Suprapubic skin (tissue), 4 donors: ENCODE results near the gene PTH2R. TPM values are rescaled to one million over a fixed set of nuclear protein-coding genes. Genes with fewer than 3 reads are reported as not detected.
"Not testable (repeated sequence)": the region's sequence is repeated elsewhere in the genome, so short reads cannot be mapped to it uniquely, and the experiment has no call there.

Experiments used
- DNase-seq, 2 donors: peaks; one replicate each; pipeline ENCODE4 v3.0.0-alpha.2; 2019; ENCODE audit warnings: low spot score in 2 of 2
- H3K27ac ChIP-seq: fragments of 200-600 bp; sonication (generic); one replicate; pipeline ENCODE4 v1.5.1; 2019
- H3K27me3 ChIP-seq: fragments of 200-600 bp; sonication (generic); one replicate; pipeline ENCODE4 v1.5.1; 2019
- H3K36me3 ChIP-seq: fragments of 200-600 bp; sonication (generic); one replicate; pipeline ENCODE4 v1.5.1; 2019
- H3K4me1 ChIP-seq: fragments of 200-600 bp; sonication (generic); one replicate; pipeline ENCODE4 v1.5.1; 2019
- H3K4me3 ChIP-seq: fragments of 200-600 bp; sonication (generic); one replicate; pipeline ENCODE4 v1.5.1; 2019; ENCODE audit warnings: mild to moderate bottlenecking
- H3K9me3 ChIP-seq: fragments of 200-600 bp; sonication (generic); one replicate; pipeline ENCODE4 v1.5.1; 2019
- CTCF ChIP-seq, 2 donors: fragments of 200-600 bp in 1 of 2; fragments of 450-650 bp in 1 of 2; sonication (generic) in 1 of 2; IDR thresholded peaks; one replicate each; pipeline ENCODE4 v1.5.1; 2016 to 2019; ENCODE audit warnings: antibody characterized with exemption in 2 of 2, mild to moderate bottlenecking in 1 of 2, moderate library complexity in 1 of 2
- EP300 ChIP-seq: sonication (generic); formaldehyde crosslinking; IDR thresholded peaks from one replicate; pipeline ENCODE4 v1.6.1; 2017; ENCODE audit warnings: antibody characterized with exemption
- POLR2A ChIP-seq, 2 donors: fragments of 450-650 bp; IDR thresholded peaks; one replicate each; pipeline ENCODE4 v1.6.1; 2017; ENCODE audit warnings: antibody characterized with exemption in 2 of 2, mild to moderate bottlenecking in 2 of 2, moderate library complexity in 2 of 2
- POLR2AphosphoS5 ChIP-seq, 3 donors: sonication (generic); formaldehyde crosslinking; IDR thresholded peaks; one replicate each; pipeline ENCODE4 v1.6.1; 2017; ENCODE audit warnings: antibody characterized with exemption in 3 of 3
- WGBS: methylation state at CpG from one replicate; pipeline ENCODE4 v1.1.5; 2018; 5-methylcytosine and 5-hydroxymethylcytosine counted together
- total RNA-seq, 4 donors: library from RNA; depleted of rRNA; stranded (reverse); fragments of >200 nt; gene quantifications; one replicate each; pipeline ENCODE4 v1.1.0, GENCODE V29; 2016

The PTH2R gene
- total RNA-seq, 4 donors from 2014 or later: 0.56 TPM; not detected in 3

DNA sequence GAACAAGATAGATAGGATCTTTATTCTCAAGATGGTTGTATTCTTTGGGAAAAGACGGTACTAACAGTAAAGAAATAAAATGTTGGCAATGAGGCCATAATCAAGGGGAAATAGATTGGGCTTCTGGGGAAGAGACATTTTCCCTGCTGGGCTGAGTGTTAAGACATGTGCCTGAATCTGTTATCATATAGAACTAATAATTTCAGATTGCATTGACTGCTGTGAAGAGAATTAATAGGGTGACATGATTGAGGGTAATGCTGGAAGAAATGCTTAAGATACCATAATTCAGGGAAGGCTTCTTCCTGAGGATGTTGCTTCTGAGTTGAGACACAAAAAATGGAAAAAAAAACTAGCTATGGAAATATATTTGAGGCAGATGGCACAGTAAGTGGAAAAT, 105.0 kb downstream of the PTH2R start:
- H3K4me3 ChIP-seq: no peak overlapping the region
- WGBS: 52% methylated on average over 1 of the region's 1 CpG
- no peak for DNase-seq
- H3K27me3 ChIP-seq: no peaks in the 10 kb centered on the region
- H3K27ac ChIP-seq: no peak overlapping the region
- H3K36me3 ChIP-seq: no peaks in the 10 kb centered on the region
- no peak for TF ChIP-seq POLR2A (IDR thresholded peaks at IDR 0.05)
- no peak for TF ChIP-seq CTCF (IDR thresholded peaks at IDR 0.05)
- no peak for TF ChIP-seq POLR2AphosphoS5 (IDR thresholded peaks at IDR 0.05)
- TF ChIP-seq EP300: no peak
- H3K4me1 ChIP-seq: no peaks in the 10 kb centered on the region
- H3K9me3 ChIP-seq: peaks cover 8% of the 10 kb centered on the region

- no peaks in the 10 kb centered on the region for H3K4me1 ChIP-seq
- TF ChIP-seq POLR2AphosphoS5 (IDR thresholded peaks at IDR 0.05): no peak
- TF ChIP-seq POLR2A (IDR thresholded peaks at IDR 0.05): no peak
- TF ChIP-seq EP300: no peak
- TF ChIP-seq CTCF (IDR thresholded peaks at IDR 0.05): no peak
- 100% methylated on average over 1 of the region's 1 CpG for WGBS
Observed at GRCh38 chr2:208515099-208515498, 108.5 kb downstream of the PTH2R start.

DNA sequence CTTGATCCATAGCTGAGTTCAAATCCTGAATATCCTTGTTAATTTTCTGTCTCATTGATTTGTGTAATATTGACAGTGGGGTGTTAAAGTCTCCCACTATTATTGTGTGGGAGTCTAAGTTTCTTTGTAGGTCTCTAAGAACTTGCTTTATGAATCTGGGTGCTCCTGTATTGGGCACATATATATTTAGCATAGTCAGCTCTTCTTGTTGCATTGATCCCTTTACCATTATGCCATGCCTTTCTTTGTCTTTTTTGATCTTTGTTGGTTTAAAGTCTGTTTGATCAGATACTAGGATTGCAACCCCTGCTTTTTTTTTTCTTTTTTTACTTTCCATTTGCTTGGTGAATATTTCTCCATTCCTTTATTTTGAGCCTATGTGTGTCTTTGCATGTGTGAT, 116.5 kb downstream of the PTH2R start:
- H3K27ac ChIP-seq, H3K9me3 ChIP-seq, H3K4me3 ChIP-seq, H3K4me1 ChIP-seq, H3K36me3 ChIP-seq, DNase-seq, H3K27me3 ChIP-seq: not testable (repeated sequence)

More at GRCh38 chr2:208515099-208515498, 108.5 kb downstream of the PTH2R start:
- Histone ChIP-seq H3K27ac (no peak overlapping the region), H3K4me3 (no peak overlapping the region), H3K9me3 (peaks cover 5% of the 10 kb centered on the region), H3K27me3 (no peaks in the 10 kb centered on the region), H3K36me3 (no peaks in the 10 kb centered on the region)
- DNase-seq: no peak

DNA sequence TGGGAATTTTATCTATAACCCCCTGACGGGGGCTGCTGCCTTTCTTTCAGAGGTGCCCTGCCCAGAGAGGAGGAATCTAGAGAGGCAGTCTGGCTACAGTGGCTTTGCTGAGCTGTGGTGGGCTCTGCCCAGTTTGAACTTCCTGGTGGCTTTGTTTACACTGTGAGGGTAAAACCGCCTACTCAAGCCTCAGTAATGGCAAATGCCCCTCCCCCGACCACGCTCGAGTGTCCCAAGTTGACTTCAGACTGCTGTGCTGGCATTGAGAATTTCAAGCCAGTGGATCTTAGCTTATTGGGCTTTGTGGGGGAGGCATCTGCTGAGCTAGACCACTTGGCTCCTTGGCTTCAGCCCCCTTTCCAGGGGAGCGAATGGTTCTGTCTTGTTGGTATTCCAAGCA, 118.6 kb downstream of the PTH2R start:
- H3K4me3 ChIP-seq, H3K9me3 ChIP-seq, DNase-seq, H3K27ac ChIP-seq, H3K4me1 ChIP-seq, H3K36me3 ChIP-seq, H3K27me3 ChIP-seq: not testable (repeated sequence)
- WGBS: 89% methylated on average over 5 of the region's 6 CpGs

GRCh38 chr2:208529796-208530195, 123.2 kb downstream of the PTH2R start:
- 74% methylated on average over 5 of the region's 5 CpGs for WGBS
- Histone ChIP-seq H3K36me3 (no peaks in the 10 kb centered on the region), H3K9me3 (peaks cover 14% of the 10 kb centered on the region), H3K27ac (no peak overlapping the region), H3K4me1 (no peaks in the 10 kb centered on the region), H3K27me3 (no peaks in the 10 kb centered on the region), H3K4me3 (no peak overlapping the region)
- no peak for DNase-seq
- TF ChIP-seq POLR2AphosphoS5 (IDR thresholded peaks at IDR 0.05) (no peak), EP300 (no peak)

DNA sequence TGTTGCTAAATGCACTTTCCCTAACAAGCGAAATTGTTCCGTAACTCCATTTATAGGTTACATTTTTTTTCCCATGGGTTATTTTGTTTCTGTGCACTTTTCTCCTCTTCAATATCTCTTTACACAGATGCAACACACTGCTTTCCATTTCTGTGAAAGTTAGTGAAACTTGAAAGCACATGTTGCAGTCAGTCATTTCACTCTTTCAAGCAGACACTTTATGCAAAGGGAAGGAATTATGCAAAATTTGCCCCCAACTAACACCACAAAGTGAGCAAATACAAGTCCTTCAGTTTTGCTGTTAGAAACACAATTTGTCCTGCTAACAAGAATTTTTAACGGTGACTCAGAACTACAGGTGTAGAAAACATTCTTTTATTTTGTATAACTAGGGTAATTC, 124.8 kb downstream of the PTH2R start:
- Histone ChIP-seq H3K27ac (no peak overlapping the region), H3K27me3 (no peaks in the 10 kb centered on the region), H3K4me3 (no peak overlapping the region), H3K36me3 (no peaks in the 10 kb centered on the region), H3K9me3 (peaks cover 14% of the 10 kb centered on the region), H3K4me1 (no peaks in the 10 kb centered on the region)
- no peak for DNase-seq
- TF ChIP-seq POLR2AphosphoS5 (IDR thresholded peaks at IDR 0.05) (no peak), POLR2A (IDR thresholded peaks at IDR 0.05) (no peak), CTCF (IDR thresholded peaks at IDR 0.05) (no peak)
- 90% methylated on average over 3 of the region's 3 CpGs for WGBS

DNA sequence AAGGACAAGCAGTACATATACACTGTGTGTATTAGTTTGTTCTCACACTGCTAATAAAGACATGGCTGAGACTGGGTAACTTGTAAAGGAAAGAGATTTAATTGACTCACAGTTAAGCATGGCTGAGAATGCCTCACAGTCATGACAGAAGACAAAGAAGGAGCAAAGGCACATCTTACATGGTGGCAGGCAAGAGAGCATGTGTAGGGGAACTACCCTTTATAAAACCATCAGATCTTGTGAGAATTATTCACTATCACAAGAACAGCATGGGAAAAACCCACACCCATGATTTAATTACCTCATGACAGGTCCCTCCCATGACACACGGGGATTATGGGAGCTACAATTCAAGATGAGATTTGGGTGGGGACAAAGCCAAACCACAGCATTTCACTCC, 129.0 kb downstream of the PTH2R start:
- H3K4me1 ChIP-seq, DNase-seq, H3K27ac ChIP-seq, H3K36me3 ChIP-seq, H3K4me3 ChIP-seq, H3K27me3 ChIP-seq, H3K9me3 ChIP-seq: not testable (repeated sequence)
- WGBS: 75% methylated on average over 1 of the region's 1 CpG
